PC-3 (cell line): ENCODE measurements around the gene NPY5R.

Experiments
- CTCF ChIP-seq: fragments of 300-600 bp; sonication (generic); conservative IDR thresholded peaks from 2 replicates; pipeline ENCODE4 v1.5.1; 2017; ENCODE audit warnings: antibody characterized with exemption, low read depth, mild to moderate bottlenecking, low read length
- EZH2phosphoT487 ChIP-seq: fragments of 300-600 bp; sonication (generic); IDR thresholded peaks from 2 replicates; pipeline ENCODE4 v1.6.1; 2018; ENCODE audit warnings: mild to moderate bottlenecking, antibody characterized with exemption, low read length, borderline replicate concordance

DNA sequence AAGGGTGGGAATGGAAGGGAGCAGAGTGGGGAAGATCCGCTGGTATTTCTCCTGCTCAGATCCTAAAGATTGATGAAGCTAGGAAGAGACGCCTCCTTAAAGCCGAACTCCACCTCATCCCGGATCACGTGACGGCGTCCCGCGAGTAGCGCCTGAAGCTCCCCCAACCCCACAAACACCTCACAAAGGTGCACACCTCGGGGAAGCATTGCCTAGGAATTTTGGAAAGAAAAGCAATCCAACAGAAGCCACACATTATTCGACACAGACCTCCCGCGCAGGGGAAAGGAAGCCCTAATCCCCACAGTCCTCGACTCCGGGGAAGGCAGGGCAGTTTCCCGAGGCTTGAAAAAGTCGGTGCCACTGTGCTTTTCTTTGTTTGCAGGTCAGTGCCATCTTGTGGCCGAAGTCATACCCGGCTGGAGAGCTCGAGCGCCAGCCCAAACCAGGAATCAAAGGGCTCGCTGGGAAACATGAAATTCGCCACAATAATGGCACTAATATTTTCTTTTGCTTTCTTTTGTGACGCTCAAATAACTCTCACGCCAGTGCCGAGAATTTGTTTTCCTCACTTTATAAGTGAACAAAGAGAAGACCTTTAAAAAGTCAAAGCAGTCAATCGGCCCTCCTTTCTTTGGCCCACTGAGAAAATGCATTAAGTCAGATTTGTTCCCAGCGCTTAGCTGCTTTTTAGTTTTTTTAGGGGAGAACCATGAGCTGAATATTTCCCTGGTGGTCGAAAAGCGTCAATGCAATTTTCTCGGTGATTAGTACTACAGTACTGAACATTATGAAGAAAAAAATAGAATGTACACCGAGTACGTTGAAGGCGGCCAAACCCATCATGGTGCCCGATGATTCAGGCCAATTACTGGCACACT, 10.9 kb upstream of the NPY5R start, which contains the start of gene NPY1R:
- TF ChIP-seq CTCF (peak; percentile 76), EZH2phosphoT487 (no peak)
